ENCODE data around the gene NFKB1.

NFKB1 gene

GRCh38 chr4:102557636-102558035, 56.5 kb downstream of the NFKB1 start:
- H3K9me2 ChIP-seq (ENCODE audit: low read depth, low read length) = no peaks in the 10 kb centered on the region
- H3K9me3 ChIP-seq (ENCODE audit: low read length) = no peaks in the 10 kb centered on the region
- no peaks in the 10 kb centered on the region for H3F3A ChIP-seq (ENCODE audit: insufficient read depth, low read length)
- TF ChIP-seq CTCF (IDR thresholded peaks at IDR 0.05; ENCODE audit: low read length) (no peak), EZH2 (IDR thresholded peaks at IDR 0.05; ENCODE audit: borderline replicate concordance, low read length) (no peak)
- H3K27ac ChIP-seq (ENCODE audit: low read depth, low read length, poor library complexity, severe bottlenecking) = no peak overlapping the region
- H4K20me1 ChIP-seq (ENCODE audit: insufficient read depth, low read length) = no peaks in the 10 kb centered on the region
- H3K9ac ChIP-seq (ENCODE audit: low read length) = no peak overlapping the region
- no peaks in the 10 kb centered on the region for H3K27me3 ChIP-seq (ENCODE audit: insufficient read depth, low read length)
- no peak overlapping the region for H3K4me3 ChIP-seq (ENCODE audit: low read depth, low read length, poor library complexity, severe bottlenecking)
- H3K36me3 ChIP-seq (ENCODE audit: insufficient read depth, low read length) = no peaks in the 10 kb centered on the region
- no peak overlapping the region for H3K4me2 ChIP-seq (ENCODE audit: low read length)
- H2AFZ ChIP-seq (ENCODE audit: low read length) = no peak overlapping the region
- no peaks in the 10 kb centered on the region for H3K79me2 ChIP-seq (ENCODE audit: insufficient read depth, low read length)
- peaks cover 4% of the 10 kb centered on the region for H3K4me1 ChIP-seq (ENCODE audit: insufficient read depth, low read length, severe bottlenecking)

- H3F3A ChIP-seq (ENCODE audit: insufficient read depth, low read length) = no peaks in the 10 kb centered on the region
- no peaks in the 10 kb centered on the region for H3K79me2 ChIP-seq (ENCODE audit: insufficient read depth, low read length)
- no peak overlapping the region for H3K4me2 ChIP-seq (ENCODE audit: low read length)
- H3K4me1 ChIP-seq (ENCODE audit: insufficient read depth, low read length, severe bottlenecking) = peaks cover 14% of the 10 kb centered on the region
- no peak overlapping the region for H2AFZ ChIP-seq (ENCODE audit: low read length)
- H3K9me2 ChIP-seq (ENCODE audit: low read depth, low read length) = no peaks in the 10 kb centered on the region
- no peaks in the 10 kb centered on the region for H3K9me3 ChIP-seq (ENCODE audit: low read length)
- H4K20me1 ChIP-seq (ENCODE audit: insufficient read depth, low read length) = no peaks in the 10 kb centered on the region
- H3K9ac ChIP-seq (ENCODE audit: low read length) = no peak overlapping the region
- H3K27ac ChIP-seq (ENCODE audit: low read depth, low read length, poor library complexity, severe bottlenecking) = no peak overlapping the region
- H3K4me3 ChIP-seq (ENCODE audit: low read depth, low read length, poor library complexity, severe bottlenecking) = no peak overlapping the region
- no peaks in the 10 kb centered on the region; the same call in 1 of the 2 replicates for H3K36me3 ChIP-seq (ENCODE audit: insufficient read depth, low read length)
- H3K27me3 ChIP-seq (ENCODE audit: insufficient read depth, low read length) = no peaks in the 10 kb centered on the region
- TF ChIP-seq EZH2 (IDR thresholded peaks at IDR 0.05; ENCODE audit: borderline replicate concordance, low read length) (no peak), CTCF (IDR thresholded peaks at IDR 0.05; ENCODE audit: low read length) (no peak)
Measured at GRCh38 chr4:102560115-102560514, 59.0 kb downstream of the NFKB1 start.

GRCh38 chr4:102560571-102561341, 59.6 kb downstream of the NFKB1 start:
- no peak for TF ChIP-seq CTCF (IDR thresholded peaks at IDR 0.05; ENCODE audit: low read length)
- TF ChIP-seq EZH2 (IDR thresholded peaks at IDR 0.05; ENCODE audit: borderline replicate concordance, low read length) = no peak
- H3K27me3 ChIP-seq (ENCODE audit: insufficient read depth, low read length) = no peaks in the 10 kb centered on the region
- no peak overlapping the region for H3K27ac ChIP-seq (ENCODE audit: low read depth, low read length, poor library complexity, severe bottlenecking)
- H4K20me1 ChIP-seq (ENCODE audit: insufficient read depth, low read length) = no peaks in the 10 kb centered on the region
- H3F3A ChIP-seq (ENCODE audit: insufficient read depth, low read length) = no peaks in the 10 kb centered on the region
- no peak overlapping the region for H3K4me3 ChIP-seq (ENCODE audit: low read depth, low read length, poor library complexity, severe bottlenecking)
- no peaks in the 10 kb centered on the region; the same call in 1 of the 2 replicates for H3K36me3 ChIP-seq (ENCODE audit: insufficient read depth, low read length)
- H3K4me2 ChIP-seq (ENCODE audit: low read length) = no peak overlapping the region
- no peaks in the 10 kb centered on the region for H3K9me3 ChIP-seq (ENCODE audit: low read length)
- H3K79me2 ChIP-seq (ENCODE audit: insufficient read depth, low read length) = no peaks in the 10 kb centered on the region
- H3K9ac ChIP-seq (ENCODE audit: low read length) = no peak overlapping the region
- no peak overlapping the region for H2AFZ ChIP-seq (ENCODE audit: low read length)
- peaks cover 14% of the 10 kb centered on the region for H3K4me1 ChIP-seq (ENCODE audit: insufficient read depth, low read length, severe bottlenecking)
- H3K9me2 ChIP-seq (ENCODE audit: low read depth, low read length) = no peaks in the 10 kb centered on the region
